HepG2 (cell line): ENCODE measurements around the gene ANKS1A. TPM values are rescaled to one million over a fixed set of nuclear protein-coding genes. Genes with fewer than 3 reads are reported as not detected.

Experiments
- AHR ChIP-seq: IDR thresholded peaks from 2 replicates; pipeline ENCODE4 v1.6.1; 2018; ENCODE audit warnings: missing genetic modification reagents, missing compliant biosample characterization
- ATF7 ChIP-seq, 2 experiments: fragments of 450-650 bp in 1 of 2; sonication (generic) in 1 of 2; formaldehyde crosslinking in 1 of 2; IDR thresholded peaks; 2 replicates each; pipeline versions ENCODE4 v1.4.0 to v1.6.1; 2016 to 2020; ENCODE audit warnings: antibody characterized with exemption in 1 of 2, mild to moderate bottlenecking in 1 of 2, missing genetic modification reagents in 1 of 2
- ATRX ChIP-seq: sonication (generic); formaldehyde crosslinking; IDR thresholded peaks from 2 replicates; pipeline ENCODE4 v1.4.0; 2020; ENCODE audit warnings: missing genetic modification reagents, borderline replicate concordance
- CEBPZ ChIP-seq: IDR thresholded peaks from 2 replicates; pipeline ENCODE4 v1.6.1; 2012; ENCODE audit warnings: low read length, improper control_type of control experiment
- HNRNPUL1 ChIP-seq: fragments of 200-400 bp; formaldehyde crosslinking; IDR thresholded peaks from 2 replicates; pipeline ENCODE4 v1.6.1; 2017; ENCODE audit warnings: low read depth, mild to moderate bottlenecking, low read length, moderate library complexity
- MIER2 ChIP-seq: IDR thresholded peaks from 2 replicates; pipeline ENCODE4 v1.6.1; 2016; ENCODE audit warnings: missing biosample characterization, missing genetic modification reagents
- NBN ChIP-seq: fragments of 450-650 bp; conservative IDR thresholded peaks from 2 replicates; pipeline ENCODE4 v1.6.1; 2017
- RERE ChIP-seq: IDR thresholded peaks from 2 replicates; pipeline ENCODE4 v1.6.1; 2016; ENCODE audit warnings: low read depth, missing genetic modification reagents, missing compliant biosample characterization
- SNAI1 ChIP-seq: sonication (generic); formaldehyde crosslinking; IDR thresholded peaks from 2 replicates; pipeline ENCODE4 v1.5.0; 2020; ENCODE audit warnings: mild to moderate bottlenecking, missing genetic modification reagents, borderline replicate concordance
- SP140L ChIP-seq: sonication (generic); formaldehyde crosslinking; IDR thresholded peaks from 2 replicates; pipeline ENCODE4 v1.4.0; 2020; ENCODE audit warnings: missing genetic modification reagents, borderline replicate concordance
- SPEN ChIP-seq: sonication (generic); formaldehyde crosslinking; IDR thresholded peaks from 2 replicates; pipeline ENCODE4 v1.5.1; 2020; ENCODE audit warnings: low read depth, mild to moderate bottlenecking, missing genetic modification reagents
- THAP9 ChIP-seq: sonication (generic); formaldehyde crosslinking; IDR thresholded peaks from 2 replicates; pipeline ENCODE4; 2020; ENCODE audit warnings: missing genetic modification reagents, mild to moderate bottlenecking, borderline replicate concordance
- ZFY ChIP-seq: sonication (generic); formaldehyde crosslinking; IDR thresholded peaks from 2 replicates; pipeline ENCODE4 v1.4.0; 2020; ENCODE audit warnings: missing genetic modification reagents
- ZMYM2 ChIP-seq: sonication (generic); formaldehyde crosslinking; IDR thresholded peaks from 2 replicates; pipeline ENCODE4 v1.8.0; 2022; ENCODE audit warnings: mild to moderate bottlenecking, missing genetic modification reagents
- ZNF501 ChIP-seq: sonication (generic); formaldehyde crosslinking; IDR thresholded peaks from 2 replicates; pipeline ENCODE4 v1.5.1; 2020; ENCODE audit warnings: mild to moderate bottlenecking, moderate library complexity, missing genetic modification reagents
- ZNF781 ChIP-seq: sonication (generic); formaldehyde crosslinking; IDR thresholded peaks from 2 replicates; pipeline ENCODE4 v1.5.1; 2020; ENCODE audit warnings: borderline replicate concordance, mild to moderate bottlenecking, missing genetic modification reagents; ENCODE audit errors: not compliant biosample characterization
- ZSCAN25 ChIP-seq: sonication (generic); formaldehyde crosslinking; IDR thresholded peaks from 2 replicates; pipeline ENCODE4 v1.8.0; 2022; ENCODE audit warnings: mild to moderate bottlenecking, missing genetic modification reagents
- polyA plus RNA-seq, 8 experiments: library from polyadenylated mRNA; depleted of rRNA in 3 of 8; stranded (reverse) in 7 of 8; unstranded in 1 of 8; fragments of >200 nt; fragmentation: Illumina TruSeq in 4 of 8; extraction: Trizol in 4 of 8; gene quantifications; 2 replicates each; pipeline versions ENCODE4 v1.2.1 to v1.2.3, GENCODE V29; 2011 to 2016; ENCODE audit warnings: low read depth in 4 of 8, missing spikeins in 1 of 8, mixed read lengths in 1 of 8; ENCODE audit not compliant: insufficient read depth in 1 of 8
- total RNA-seq, 5 experiments: library from RNA; depleted of rRNA; stranded (reverse); fragments of >200 nt; fragmentation: Illumina TruSeq; extraction: Trizol; gene quantifications; 2 replicates each; pipeline ENCODE4 v1.2.3, GENCODE V29; 2016; ENCODE audit warnings: low read depth in 1 of 5

ANKS1A gene
- total and polyA plus RNA-seq, 2 of the 13 experiments (the other 11 are each of a cell fraction or from before 2014, with no cell fraction given) = 7.2 to 15.1 TPM

- TF ChIP-seq RERE (no peak), ZSCAN25 (CRISPR knock-in tag) (no peak), ATF7 (IDR thresholded peaks at IDR 0.05) (no peak), ATF7 (CRISPR knock-in tag; IDR thresholded peaks at IDR 0.05) (no peak), MIER2 (CRISPR knock-in tag) (no peak), CEBPZ (no peak), SNAI1 (CRISPR knock-in tag) (no peak), ZMYM2 (no peak), HNRNPUL1 (no peak), THAP9 (CRISPR knock-in tag) (no peak), ATRX (CRISPR knock-in tag) (no peak), ZNF501 (CRISPR knock-in tag) (no peak), NBN (no peak), ZNF781 (CRISPR knock-in tag) (no peak), SP140L (no peak), SPEN (CRISPR knock-in tag) (no peak), ZFY (CRISPR knock-in tag) (no peak), AHR (CRISPR knock-in tag) (no peak)
These were observed 25.0 kb upstream of the ANKS1A start (continued) for GRCh38 chr6:34864007-34864406.
